GM18858 (cell line): ENCODE measurements around the gene DACT2.

Experiments
- ATAC-seq: cut with Tn5 transposase; IDR thresholded peaks from one replicate; pipeline ENCODE4 v1.9.1; 2021; ENCODE audit not compliant: unreplicated experiment

The DACT2 gene

DNA sequence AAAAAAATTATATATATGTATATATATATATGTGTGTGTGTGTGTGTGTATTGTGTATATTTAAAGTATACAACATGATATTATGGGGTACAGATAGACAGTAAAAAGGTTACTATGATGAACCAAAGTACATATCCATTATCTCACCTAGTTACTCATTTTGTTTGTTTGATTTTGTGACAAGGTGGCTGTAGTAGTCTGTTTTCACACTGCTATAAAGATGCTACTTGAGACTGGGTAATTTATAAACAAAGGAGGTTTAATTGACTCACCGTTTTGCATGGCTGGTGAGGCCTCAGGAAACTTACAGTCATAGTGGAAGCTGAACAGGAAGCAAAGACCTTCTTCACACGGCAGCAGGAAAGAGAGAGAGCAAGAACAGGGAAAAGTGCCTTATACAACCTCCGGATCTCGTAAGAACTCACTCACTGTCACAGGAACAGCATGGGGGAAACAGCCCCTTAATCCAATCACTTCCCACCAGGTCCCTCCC lies 30.2 kb upstream of the DACT2 start:
- no peak for ATAC-seq

DNA sequence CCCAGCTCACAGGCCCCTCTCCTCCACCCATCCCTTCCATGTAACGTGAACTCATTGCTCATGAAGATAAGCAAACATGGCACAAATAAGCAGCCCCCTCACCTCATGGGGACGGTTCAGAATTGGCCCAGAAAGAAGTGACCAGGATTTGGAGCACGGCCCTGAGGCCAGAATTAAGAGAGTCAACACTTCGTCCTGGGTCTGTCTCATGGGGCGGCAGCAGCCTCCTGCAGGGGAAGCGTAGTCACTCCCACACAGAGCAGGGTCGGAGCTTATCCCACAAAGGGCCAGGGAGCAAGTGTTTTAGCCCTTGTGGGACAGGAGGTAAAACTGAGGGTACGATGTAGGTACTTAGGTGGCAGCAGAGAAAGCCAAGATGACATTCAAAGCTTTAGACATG lies 28.6 kb upstream of the DACT2 start:
- no peak for ATAC-seq

DNA sequence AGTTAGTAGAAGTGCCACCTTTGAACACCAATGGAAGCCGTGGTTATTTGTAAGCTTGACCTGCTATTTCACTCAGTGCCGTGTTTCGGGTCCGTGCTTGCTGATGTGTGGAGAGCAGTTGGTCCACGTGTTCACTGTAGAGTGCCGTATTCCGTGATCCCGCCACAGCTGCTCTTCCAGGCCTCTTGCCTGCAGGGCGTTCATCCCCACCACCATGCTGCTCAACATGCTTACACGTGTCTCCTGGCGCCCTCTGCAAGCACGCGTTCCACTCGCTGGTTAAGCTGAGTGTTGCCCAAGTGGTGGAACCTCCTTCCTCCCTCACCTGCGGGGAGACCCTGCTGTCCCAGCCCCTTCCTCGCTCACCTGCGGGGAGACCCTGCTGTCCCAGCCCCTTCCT lies 28.0 kb upstream of the DACT2 start:
- ATAC-seq = no peak

DNA sequence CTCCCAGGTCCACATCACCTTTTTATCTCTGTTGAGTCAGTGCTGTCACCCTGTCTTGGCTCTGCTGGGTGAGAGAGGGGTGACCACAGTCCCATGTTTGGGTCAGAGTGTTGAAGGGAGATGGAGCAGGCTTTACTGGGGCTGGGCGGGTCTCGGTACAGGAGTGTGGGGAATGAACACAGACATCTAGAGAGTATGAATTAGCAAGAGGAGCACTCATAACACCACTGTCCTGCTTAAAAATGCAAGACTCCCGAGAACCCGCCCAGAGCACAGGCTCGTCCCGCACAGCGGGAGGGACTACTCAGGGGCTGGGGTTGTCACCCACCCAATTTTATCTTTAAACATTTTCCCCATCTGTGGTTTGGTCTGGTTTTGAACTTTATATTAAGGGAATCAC lies 27.5 kb upstream of the DACT2 start:
- no peak for ATAC-seq

DNA sequence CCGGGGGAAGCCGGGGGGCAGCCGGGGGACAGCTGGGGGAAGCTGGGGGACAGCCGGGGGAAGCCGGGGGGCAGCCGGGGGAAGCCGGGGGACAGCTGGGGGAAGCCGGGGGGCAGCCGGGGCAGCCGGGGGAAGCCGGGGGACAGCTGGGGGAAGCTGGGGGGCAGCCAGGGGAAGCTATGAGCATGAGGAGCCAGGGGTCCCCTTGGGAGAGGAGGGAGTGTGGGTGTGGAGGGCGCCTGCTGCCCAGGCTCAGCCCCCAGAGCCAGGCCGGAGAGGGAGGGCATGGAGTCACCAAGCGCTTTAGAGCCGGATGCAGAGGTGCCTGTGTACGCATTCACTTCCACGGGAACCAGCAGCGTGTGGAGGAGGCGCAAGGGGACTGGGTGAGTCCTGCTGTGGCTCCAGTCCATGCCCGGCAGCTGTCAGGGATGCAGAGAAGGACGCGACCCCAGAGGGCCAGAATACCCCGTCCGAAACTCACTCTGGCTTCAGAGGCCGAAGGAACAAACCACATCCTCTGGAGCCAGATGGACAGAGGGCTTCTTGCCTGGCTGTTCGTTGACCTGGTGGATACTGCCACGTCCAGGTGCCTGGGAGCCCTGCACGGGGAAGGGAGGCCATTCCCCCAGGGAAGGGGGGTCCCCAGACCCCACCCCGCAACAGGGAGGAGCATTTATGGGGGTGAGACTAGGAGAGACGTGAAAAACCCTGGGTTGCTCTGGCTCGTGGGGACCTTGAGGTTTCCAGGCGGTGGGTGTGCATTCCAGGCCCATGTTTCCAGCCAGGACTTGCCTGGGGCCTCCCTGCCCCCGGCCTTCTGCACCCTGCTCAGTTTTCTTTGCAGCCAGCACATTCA lies 26.5 kb upstream of the DACT2 start:
- no peak for ATAC-seq

DNA sequence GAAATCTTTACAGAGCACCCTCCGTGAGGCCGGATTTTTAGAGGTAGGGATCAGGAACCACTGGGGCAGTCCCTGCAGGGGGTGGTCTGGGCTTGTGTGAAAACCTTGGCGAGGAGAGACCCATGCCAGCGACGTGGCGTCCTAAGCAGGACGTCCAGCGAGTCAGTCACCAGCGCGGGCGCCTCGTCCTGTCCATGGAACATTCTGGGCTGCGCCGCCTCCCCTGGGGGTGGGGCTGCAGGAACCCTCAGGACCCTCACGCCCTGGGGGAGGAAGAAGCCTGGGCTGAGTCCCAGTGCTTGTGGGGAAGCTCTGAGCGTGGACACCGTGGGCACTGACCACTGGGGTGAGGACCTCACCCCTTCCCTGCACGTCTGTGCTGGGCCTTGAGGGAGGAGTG lies 25.7 kb upstream of the DACT2 start:
- ATAC-seq = no peak

DNA sequence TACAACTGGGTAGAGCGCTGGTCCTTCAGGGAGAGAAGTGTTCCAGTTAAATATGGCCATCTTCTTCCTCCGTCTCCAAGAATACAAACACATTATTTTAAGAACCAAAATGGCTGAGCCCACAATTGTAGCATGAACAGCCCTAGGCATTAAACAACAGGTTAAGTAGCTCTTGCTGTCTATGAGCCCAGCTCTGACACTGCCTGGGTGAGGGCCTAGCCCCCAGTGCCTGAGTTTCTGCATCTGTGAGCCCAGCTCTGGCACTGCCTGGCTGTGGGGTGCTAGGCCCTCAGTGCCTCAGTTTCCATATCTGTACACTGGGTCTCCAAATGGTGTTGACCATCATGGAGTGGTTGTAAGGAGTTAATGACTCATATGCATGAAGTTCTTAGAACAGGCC lies 24.8 kb upstream of the DACT2 start:
- ATAC-seq = no peak

DNA sequence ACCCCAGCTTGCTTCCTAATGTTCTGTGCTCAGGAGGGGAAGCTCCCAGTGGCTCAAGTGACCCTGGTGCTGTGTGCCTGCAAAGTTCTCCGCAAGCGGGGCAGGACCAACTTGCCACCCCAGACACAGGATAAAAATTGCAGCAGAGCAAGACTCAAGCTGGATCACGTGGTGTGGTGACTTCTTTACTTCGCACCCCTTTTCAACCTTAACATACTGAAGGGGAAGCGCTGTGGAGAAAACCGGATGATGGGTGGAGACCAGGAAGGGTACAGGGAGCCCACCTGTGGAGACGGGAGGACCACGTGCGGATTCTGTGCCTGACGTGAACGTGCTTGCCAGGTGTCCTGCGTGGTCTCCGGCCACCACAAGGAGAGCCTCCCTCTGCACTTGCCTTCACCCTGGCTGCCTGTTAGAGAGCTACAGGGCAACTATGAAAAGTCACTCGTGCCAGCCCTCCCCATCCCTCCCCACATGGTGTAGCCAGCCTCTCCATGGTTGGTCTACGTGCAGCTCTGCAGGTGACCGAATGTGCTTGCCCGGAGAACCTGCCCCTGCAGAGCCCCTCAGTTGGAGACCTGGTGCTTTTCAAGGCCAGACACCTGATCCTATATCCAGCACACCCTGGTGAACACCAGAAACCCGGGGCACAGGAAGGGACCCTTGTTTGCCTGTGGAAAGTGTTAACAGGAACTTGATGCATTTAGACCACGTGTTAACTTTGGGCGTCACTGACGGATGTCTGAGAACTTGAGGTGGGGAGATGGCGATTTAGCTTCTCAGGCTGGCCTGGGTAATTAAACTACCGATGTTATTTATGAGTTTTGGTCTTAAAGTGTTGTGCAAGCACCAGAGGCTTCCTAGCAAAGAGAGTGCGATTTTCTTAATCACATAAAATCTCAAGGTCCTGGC lies 23.9 kb upstream of the DACT2 start:
- no peak for ATAC-seq

DNA sequence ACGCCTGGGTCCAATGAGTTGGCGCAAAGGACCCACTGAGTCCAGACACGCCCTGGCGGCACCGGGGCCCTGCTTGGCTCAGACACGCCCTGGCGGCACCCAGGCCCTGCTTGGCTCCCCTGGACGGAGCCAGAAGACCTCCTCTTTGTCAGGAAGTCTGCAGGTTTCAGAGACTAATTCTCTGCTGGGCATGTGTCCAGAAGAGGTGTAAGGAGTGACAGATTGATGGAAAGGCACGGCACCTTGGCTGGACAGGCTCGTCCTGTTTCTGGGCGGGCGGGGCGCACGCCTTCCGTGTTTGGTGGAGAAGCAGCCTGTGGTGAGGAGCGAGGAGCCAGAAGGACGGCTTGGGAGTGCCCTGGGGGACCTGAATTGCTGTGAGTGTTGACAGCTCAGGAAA lies 23.1 kb upstream of the DACT2 start:
- no peak for ATAC-seq

DNA sequence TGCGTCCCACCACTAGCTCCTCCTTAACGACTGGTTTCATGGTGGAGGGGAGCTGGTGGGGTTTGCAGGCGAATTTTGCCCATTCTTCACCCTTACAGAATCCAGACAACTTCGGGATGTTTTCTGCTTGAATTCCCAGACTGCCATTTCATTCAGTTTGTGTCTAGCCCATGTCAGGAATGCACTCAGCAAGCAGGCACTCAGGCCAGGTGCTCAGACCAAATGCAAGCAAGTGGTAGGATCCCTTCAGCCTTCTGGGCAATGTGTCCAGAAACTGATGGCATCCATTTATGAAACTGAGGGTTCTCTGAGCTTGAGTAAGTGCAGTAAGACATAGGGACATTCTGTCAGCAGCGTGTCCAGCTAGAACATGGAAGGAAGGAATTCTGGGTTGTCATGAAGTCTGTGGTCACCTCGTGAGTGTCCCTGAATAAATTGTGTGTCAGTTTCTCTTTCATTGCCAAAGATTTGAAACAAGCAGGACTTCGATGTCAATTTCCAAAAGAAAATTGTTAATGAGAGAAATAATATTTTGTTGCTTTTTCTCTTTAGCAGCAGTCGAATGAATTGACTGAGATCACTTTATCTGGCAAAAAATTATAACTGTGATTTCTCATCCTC lies 21.8 kb upstream of the DACT2 start:
- ATAC-seq = no peak

DNA sequence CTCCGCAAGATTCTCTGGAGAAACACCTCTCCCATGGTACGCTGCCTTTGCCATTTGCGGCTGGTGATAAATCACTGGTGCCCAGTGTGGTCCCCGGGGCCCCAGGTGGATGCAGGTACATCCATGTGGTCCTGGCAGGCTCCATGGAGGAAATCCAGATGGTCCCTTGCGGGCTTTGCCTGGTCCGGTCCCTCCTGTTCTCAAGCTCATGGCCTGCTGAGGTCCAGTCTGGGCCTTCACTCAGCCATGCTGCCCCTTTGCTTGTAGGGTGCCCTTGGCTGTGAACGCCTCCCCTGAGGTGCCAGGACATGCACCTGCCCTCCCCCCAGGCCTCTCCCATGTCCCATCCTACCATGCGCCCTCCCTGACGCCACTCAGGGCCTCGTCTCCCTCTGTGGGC lies 21.2 kb upstream of the DACT2 start:
- no peak for ATAC-seq

DNA sequence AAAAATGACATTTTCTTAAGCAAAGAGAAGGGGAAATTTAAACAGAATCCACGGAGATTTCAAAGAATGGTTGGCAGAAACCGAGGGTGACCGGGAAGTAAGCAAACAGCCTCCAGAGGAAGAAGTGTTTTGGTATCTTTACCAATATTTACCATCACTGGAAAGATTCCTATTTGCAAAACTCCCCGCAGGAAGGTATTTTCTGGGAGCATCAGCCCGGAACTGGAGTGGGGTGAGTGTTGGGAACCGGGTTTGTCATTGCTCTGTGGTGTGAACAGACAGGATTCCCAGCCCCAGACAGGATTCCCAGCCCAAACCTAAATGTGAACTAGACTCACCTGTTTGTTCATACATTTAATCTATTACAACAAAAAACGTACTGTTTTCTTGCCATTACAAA lies 19.2 kb upstream of the DACT2 start:
- no peak for ATAC-seq

DNA sequence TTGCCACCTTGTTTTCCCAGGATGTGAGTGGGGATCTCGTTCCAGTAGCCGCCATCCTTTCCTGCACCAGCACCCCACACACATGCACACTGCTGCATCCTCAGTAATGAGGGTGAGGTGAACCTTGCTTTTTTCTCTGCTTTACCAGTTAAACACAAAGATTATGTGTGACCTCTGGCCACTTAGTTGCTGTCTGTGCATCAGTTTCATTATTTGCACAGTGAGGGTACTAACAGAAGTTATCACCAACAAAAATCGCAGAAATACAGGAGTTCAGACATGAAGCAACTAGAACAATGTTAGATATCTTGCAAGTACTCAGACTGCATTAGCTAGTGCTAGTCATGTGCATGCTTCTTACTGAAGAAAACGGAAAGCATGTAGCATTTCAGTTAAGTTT lies 17.4 kb upstream of the DACT2 start:
- ATAC-seq = no peak

DNA sequence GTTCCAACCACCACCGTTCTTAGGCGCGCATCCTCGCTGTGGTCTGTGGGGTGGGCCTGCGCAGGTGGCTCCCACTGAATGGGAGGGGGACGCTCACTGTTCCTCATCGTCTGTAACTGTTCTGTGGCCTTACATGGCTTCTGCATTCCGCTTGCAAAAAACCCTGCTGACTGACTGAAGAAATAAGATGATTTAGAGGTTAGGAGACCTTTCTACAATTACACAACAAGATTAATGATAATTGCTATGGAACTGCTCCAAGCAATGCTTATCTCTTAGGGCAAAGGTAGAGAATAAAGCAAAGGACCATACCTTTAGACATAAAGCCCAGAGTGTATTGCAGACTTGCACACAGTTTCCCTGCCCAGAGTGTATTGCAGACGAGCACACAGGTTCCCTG lies 14.4 kb upstream of the DACT2 start:
- no peak for ATAC-seq

DNA sequence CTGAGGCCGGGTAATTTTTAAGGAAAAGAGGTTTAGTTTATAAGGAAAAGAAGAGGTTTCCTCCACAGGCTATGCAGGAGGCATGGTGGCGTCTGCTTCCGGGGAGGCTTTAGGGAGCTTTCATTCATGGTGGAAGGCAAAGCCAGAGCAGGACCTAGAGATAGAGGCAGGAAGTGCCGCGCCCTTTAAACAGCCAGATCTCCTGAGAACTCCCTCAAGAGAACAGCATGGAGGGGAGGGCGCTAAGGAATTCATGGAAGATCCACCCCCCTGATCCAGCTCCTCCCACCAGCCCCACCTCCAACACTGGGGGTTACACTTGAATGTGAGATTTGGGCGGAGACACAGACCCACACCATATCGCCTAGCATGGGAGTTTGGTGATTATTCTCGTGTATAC lies 13.9 kb upstream of the DACT2 start:
- ATAC-seq = no peak

DNA sequence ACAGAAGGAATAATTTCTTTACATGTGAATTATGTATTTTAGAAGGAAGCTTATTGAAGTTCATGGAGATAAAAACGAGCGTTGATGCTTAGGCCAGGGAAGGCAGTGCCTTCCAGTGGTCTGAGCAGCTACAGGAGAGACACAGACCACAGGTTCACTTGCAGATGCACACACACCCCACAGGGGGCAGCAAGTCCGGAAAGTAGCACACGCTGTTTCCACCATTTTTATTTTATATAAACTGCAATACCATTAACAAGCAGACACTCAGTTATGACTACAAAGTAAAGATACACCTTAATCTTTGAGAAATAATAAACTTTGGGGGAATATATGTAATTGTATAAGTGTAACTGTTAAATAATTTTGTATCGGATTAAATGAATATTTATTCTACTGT lies 13.5 kb upstream of the DACT2 start:
- no peak for ATAC-seq

DNA sequence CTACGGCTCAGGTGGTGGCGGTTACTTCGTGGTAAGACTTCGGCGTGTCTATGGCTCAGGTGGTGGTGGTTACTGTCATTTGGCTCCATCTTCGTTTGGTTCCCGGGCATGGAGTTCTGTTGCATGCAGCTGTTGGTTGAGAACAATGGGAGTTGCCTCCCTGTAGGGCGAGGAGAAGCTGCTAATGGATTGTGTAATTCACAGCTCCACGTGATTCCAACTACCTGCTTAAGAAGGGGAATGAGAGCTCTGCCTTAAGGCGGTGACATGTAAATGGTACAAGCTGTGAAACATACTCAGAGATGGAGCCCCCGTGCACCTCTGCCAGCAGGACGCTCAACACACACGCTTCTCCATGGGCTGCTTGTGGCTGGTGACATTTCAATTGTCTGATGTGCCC lies 12.4 kb upstream of the DACT2 start:
- no peak for ATAC-seq

DNA sequence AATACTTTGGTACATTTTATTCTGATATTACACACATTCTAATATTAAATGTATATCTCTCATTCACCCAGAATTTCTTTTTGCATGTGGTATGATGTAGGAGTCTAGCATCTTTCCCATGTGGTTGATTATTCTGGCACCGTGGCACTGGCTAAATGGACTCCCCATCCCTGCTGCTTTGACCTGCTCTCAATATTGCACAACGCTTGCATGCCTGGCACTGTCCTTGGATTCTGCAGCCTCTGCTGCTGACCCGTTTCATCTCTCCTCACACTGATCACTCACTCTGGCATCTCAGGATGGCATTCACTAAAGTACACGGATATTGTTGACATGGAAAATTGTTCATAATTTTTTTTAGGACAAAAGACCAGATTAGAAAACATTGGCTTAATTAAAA lies 11.5 kb upstream of the DACT2 start:
- no peak for ATAC-seq

DNA sequence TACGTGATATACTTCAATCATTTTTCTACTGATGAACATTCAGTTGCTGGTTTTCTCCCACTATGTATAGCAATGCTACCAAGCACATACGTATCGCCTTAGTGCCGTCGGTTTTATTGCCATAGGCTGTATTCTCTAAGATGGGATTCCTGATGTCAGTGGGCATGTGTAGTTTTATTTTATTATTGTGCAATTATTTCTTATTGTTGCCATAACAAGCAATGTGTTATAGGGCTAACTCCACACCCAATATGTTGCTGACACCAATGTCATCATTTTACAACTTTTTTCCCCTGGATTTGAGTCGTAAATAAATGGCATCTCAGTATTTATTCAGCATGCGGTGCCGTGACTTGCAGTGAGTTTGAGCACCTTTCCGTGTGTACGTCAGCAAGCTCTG lies 10.8 kb upstream of the DACT2 start:
- no peak for ATAC-seq

DNA sequence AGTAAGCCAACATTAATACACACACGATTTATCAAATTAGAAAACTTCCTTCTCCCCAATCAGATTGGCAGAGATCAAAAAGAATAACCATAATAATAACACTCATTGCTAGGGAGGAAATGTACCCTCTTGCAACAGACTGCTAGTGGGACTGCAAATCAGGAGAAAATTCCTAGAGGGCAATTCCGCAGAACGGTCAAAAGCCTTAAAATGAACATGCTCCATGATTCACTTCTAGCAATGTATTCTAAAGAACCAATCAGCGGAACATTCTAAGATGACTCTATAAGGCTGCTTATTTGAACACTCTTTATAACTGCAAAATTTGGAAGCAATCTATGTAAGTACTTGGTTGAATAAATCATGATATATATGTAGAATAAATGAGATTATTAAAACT lies 8.5 kb upstream of the DACT2 start:
- ATAC-seq = no peak
